BE2C (cell line): ENCODE results near the gene CST4.
"Not testable (repeated sequence)": the region's sequence is repeated elsewhere in the genome, so short reads cannot be mapped to it uniquely, and the experiment has no call there.

ENCODE experiments used
- DNase-seq: peaks from one replicate; pipeline ENCODE4 v3.0.0-alpha.2; 2020
- H3K27me3 ChIP-seq: fragments of 250-450 bp; sonication (Bioruptor Pico); 2 replicates; pipeline ENCODE4 v1.5.1; 2020; ENCODE audit warnings: mild to moderate bottlenecking
- H3K36me3 ChIP-seq: fragments of 250-450 bp; sonication (Bioruptor Pico); 2 replicates; pipeline ENCODE4 v1.5.1; 2020; ENCODE audit warnings: mild to moderate bottlenecking
- H3K4me1 ChIP-seq: fragments of 250-450 bp; sonication (Bioruptor Pico); 2 replicates; pipeline ENCODE4 v1.5.1; 2020
- H3K4me3 ChIP-seq: 2 replicates; pipeline ENCODE4 v1.5.1; 2011; ENCODE audit warnings: low read depth, low read length
- H3K9me3 ChIP-seq: fragments of 250-450 bp; sonication (Bioruptor Pico); 2 replicates; pipeline ENCODE4 v1.5.1; 2020
- CTCF ChIP-seq: IDR thresholded peaks from 2 replicates; pipeline ENCODE4 v1.5.1; 2012; ENCODE audit warnings: mild to moderate bottlenecking, low read depth, low read length

CST4 gene

GRCh38 chr20:23637282-23638221, 51.3 kb downstream of the CST4 start, which contains the start of gene CST3:
Gene CST3 (minus strand): TSS chr20:23637955. CDS start chr20:23637862, 93 bp downstream.
- Histone ChIP-seq H3K9me3 (no peaks in the 10 kb centered on the region), H3K27me3 (no peaks in the 10 kb centered on the region), H3K4me3 (peak within 1 kb of the TSS; percentile 74), H3K4me1 (no peaks in the 10 kb centered on the region), H3K36me3 (no peaks in the 10 kb centered on the region)
- TF ChIP-seq CTCF = no peak
- DNase-seq = peak; percentile 95

GRCh38 chr20:23636908-23637281, 51.9 kb downstream of the CST4 start:
- no peaks in the 10 kb centered on the region for H3K27me3 ChIP-seq
- no peaks in the 10 kb centered on the region for H3K9me3 ChIP-seq
- H3K36me3 ChIP-seq = no peaks in the 10 kb centered on the region
- DNase-seq = no peak
- TF ChIP-seq CTCF = no peak
- H3K4me1 ChIP-seq = no peaks in the 10 kb centered on the region
- H3K4me3 ChIP-seq = peak overlapping the region; percentile 74

- DNase-seq = no peak
- Histone ChIP-seq H3K4me1 (no peaks in the 10 kb centered on the region), H3K27me3 (no peaks in the 10 kb centered on the region), H3K36me3 (no peaks in the 10 kb centered on the region), H3K9me3 (no peaks in the 10 kb centered on the region), H3K4me3 (peak overlapping the region; percentile 74; the same call in 1 of the 2 replicates)
- TF ChIP-seq CTCF = no peak
Measured at GRCh38 chr20:23636182-23636907, 52.5 kb downstream of the CST4 start.

- H3K27me3 ChIP-seq, H3K4me1 ChIP-seq, H3K9me3 ChIP-seq, H3K4me3 ChIP-seq, H3K36me3 ChIP-seq, DNase-seq: not testable (repeated sequence)
Measured at GRCh38 chr20:23635768-23636090, 53.1 kb downstream of the CST4 start.
